ENCODE data around the gene C11orf68. TPM values are rescaled to one million over a fixed set of nuclear protein-coding genes. Genes with fewer than 3 reads are reported as not detected.

C11orf68 gene
- total and polyA plus RNA-seq, 5 donors from 2014 or later = 21.6 to 90.7 (median 83.3) TPM

DNA sequence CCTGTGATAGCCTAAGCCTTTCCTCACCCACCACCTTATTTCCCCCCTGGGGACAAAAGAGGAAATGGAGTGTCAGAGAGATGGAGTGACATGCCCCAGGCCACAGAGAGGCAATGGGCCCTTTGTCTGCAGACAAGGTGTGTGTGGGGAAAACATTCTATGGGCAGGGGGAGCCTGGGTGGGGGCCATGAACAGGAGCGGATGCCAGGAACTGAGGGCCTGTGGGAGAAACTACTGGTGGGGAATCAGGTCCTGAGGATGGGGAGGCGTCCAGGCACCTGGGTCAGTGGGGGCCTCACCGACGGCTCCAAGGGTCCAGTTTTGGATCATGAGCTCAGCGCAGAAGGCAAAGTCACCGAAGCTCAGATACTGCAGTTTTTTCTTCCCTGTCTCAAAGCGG lies 33.6 kb downstream of the C11orf68 start:
- peak overlapping the region in 2 of 3 donors; percentile 69 to 74 for H3K27ac Mint-ChIP-seq
- Histone ChIP-seq H3K27ac (ENCODE audit: insufficient read depth, low read length, poor library complexity, severe bottlenecking) (no peak overlapping the region), H3K36me3 (ENCODE audit: control insufficient read depth, insufficient read depth, low read length) (peaks cover 19% of the 10 kb centered on the region), H3K27me3 (ENCODE audit: control insufficient read depth, insufficient read depth, low read length) (no peaks in the 10 kb centered on the region), H3K4me3 (ENCODE audit: low read depth, low read length) (no peak overlapping the region), H3K4me1 (ENCODE audit: control insufficient read depth, insufficient read depth, low read length, poor library complexity, severe bottlenecking) (peaks cover 41% of the 10 kb centered on the region), H3K9me3 (ENCODE audit: control insufficient read depth in 2 of 2, low read length in 2 of 2) (no peaks in the 10 kb centered on the region)
- peak overlapping the region in 1 of 4 donors; percentile 16 for H3K4me3 Mint-ChIP-seq
- H3K9me3 Mint-ChIP-seq = no peaks in the 10 kb centered on the region
- peaks cover 13% of the 10 kb centered on the region for H3K36me3 Mint-ChIP-seq
- H3K27me3 Mint-ChIP-seq = peaks cover 4% of the 10 kb centered on the region
- DNase-seq (no peak), ATAC-seq (ENCODE audit: low read depth in 2 of 2) (no peak)
- peaks cover 12 to 68% (median 46%) of the 10 kb centered on the region in 4 donors for H3K4me1 Mint-ChIP-seq

DNA sequence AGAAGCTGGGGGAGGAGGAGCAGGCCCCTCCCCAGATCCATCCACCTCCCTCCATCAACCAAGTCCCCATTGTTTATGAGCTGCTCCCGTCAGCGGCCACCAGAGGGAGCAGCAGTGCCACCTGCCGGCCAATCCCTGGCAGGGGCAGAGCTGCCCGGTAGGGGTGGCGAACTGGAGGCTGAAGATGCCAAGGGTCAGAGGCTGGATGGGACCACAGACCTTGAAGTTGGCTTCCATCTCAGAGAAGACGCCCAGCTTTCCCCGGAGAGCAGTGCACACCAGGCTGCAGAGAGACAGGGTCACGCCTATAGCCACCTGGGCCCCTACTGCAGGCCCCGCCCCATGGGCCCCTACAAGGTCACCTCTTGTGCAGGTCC lies 34.2 kb downstream of the C11orf68 start:
- DNase-seq (peak; percentile 72 to 83 (median 81)), ATAC-seq (ENCODE audit: low read depth in 2 of 2) (peak; percentile 47 to 53)
- Mint-ChIP-seq H3K4me3 (peak overlapping the region; percentile 48 to 81 (median 68)), H3K9me3 (no peaks in the 10 kb centered on the region), H3K27me3 (no peaks in the 10 kb centered on the region), H3K36me3 (peaks cover 13% of the 10 kb centered on the region), H3K4me1 (peaks cover 7 to 68% (median 42%) of the 10 kb centered on the region in 4 donors), H3K27ac (peak overlapping the region; percentile 56 to 78 (median 69))
- Histone ChIP-seq H3K4me3 (ENCODE audit: low read depth, low read length) (no peak overlapping the region), H3K27ac (ENCODE audit: insufficient read depth, low read length, poor library complexity, severe bottlenecking) (no peak overlapping the region), H3K9me3 (ENCODE audit: control insufficient read depth in 2 of 2, low read length in 2 of 2) (no peaks in the 10 kb centered on the region), H3K36me3 (ENCODE audit: control insufficient read depth, insufficient read depth, low read length) (peaks cover 19% of the 10 kb centered on the region), H3K27me3 (ENCODE audit: control insufficient read depth, insufficient read depth, low read length) (no peaks in the 10 kb centered on the region), H3K4me1 (ENCODE audit: control insufficient read depth, insufficient read depth, low read length, poor library complexity, severe bottlenecking) (peaks cover 40% of the 10 kb centered on the region)

GRCh38 chr11:65883786-65884715 lies 34.8 kb downstream of the C11orf68 start:
- Histone ChIP-seq H3K4me3 (ENCODE audit: low read depth, low read length) (no peak overlapping the region), H3K36me3 (ENCODE audit: control insufficient read depth, insufficient read depth, low read length) (peaks cover 19% of the 10 kb centered on the region), H3K9me3 (ENCODE audit: control insufficient read depth in 2 of 2, low read length in 2 of 2) (no peaks in the 10 kb centered on the region), H3K27me3 (ENCODE audit: control insufficient read depth, insufficient read depth, low read length) (no peaks in the 10 kb centered on the region), H3K27ac (ENCODE audit: insufficient read depth, low read length, poor library complexity, severe bottlenecking) (no peak overlapping the region), H3K4me1 (ENCODE audit: control insufficient read depth, insufficient read depth, low read length, poor library complexity, severe bottlenecking) (peaks cover 40% of the 10 kb centered on the region)
- no peaks in the 10 kb centered on the region for H3K27me3 Mint-ChIP-seq
- H3K4me3 Mint-ChIP-seq = peak overlapping the region in 3 of 4 donors; percentile 41 to 81 (median 71)
- ATAC-seq (ENCODE audit: low read depth in 2 of 2) = no peak
- peaks cover 13% of the 10 kb centered on the region for H3K36me3 Mint-ChIP-seq
- H3K4me1 Mint-ChIP-seq = peaks cover under 1 to 68% (median 40%) of the 10 kb centered on the region in 4 donors
- no peaks in the 10 kb centered on the region for H3K9me3 Mint-ChIP-seq
- H3K27ac Mint-ChIP-seq = peak overlapping the region; percentile 56 to 78 (median 69)
- DNase-seq = no peak

GRCh38 chr11:65883058-65883761 lies 35.7 kb downstream of the C11orf68 start:
- ATAC-seq (ENCODE audit: low read depth in 2 of 2) (no peak), DNase-seq (no peak)
- H3K36me3 Mint-ChIP-seq = peaks cover 13% of the 10 kb centered on the region
- Histone ChIP-seq H3K4me1 (ENCODE audit: control insufficient read depth, insufficient read depth, low read length, poor library complexity, severe bottlenecking) (peaks cover 40% of the 10 kb centered on the region), H3K9me3 (ENCODE audit: control insufficient read depth in 2 of 2, low read length in 2 of 2) (no peaks in the 10 kb centered on the region), H3K27ac (ENCODE audit: insufficient read depth, low read length, poor library complexity, severe bottlenecking) (no peak overlapping the region), H3K27me3 (ENCODE audit: control insufficient read depth, insufficient read depth, low read length) (no peaks in the 10 kb centered on the region), H3K4me3 (ENCODE audit: low read depth, low read length) (no peak overlapping the region), H3K36me3 (ENCODE audit: control insufficient read depth, insufficient read depth, low read length) (peaks cover 19% of the 10 kb centered on the region)
- no peaks in the 10 kb centered on the region for H3K27me3 Mint-ChIP-seq
- no peak overlapping the region for H3K27ac Mint-ChIP-seq
- H3K9me3 Mint-ChIP-seq = no peaks in the 10 kb centered on the region
- peak overlapping the region in 2 of 4 donors; percentile 54 to 58 for H3K4me3 Mint-ChIP-seq
- H3K4me1 Mint-ChIP-seq = peaks cover 0 to 66% (median 34%) of the 10 kb centered on the region in 4 donors

GRCh38 chr11:65882120-65883057 lies 36.5 kb downstream of the C11orf68 start:
- peaks cover 13% of the 10 kb centered on the region for H3K36me3 Mint-ChIP-seq
- no peaks in the 10 kb centered on the region for H3K9me3 ChIP-seq (ENCODE audit: control insufficient read depth in 2 of 2, low read length in 2 of 2)
- H3K9me3 Mint-ChIP-seq = no peaks in the 10 kb centered on the region
- H3K4me3 ChIP-seq (ENCODE audit: low read depth, low read length) = no peak overlapping the region
- H3K36me3 ChIP-seq (ENCODE audit: control insufficient read depth, insufficient read depth, low read length) = peaks cover 19% of the 10 kb centered on the region
- peak overlapping the region in 1 of 4 donors; percentile 29 for H3K4me3 Mint-ChIP-seq
- no peak for ATAC-seq (ENCODE audit: low read depth in 2 of 2)
- DNase-seq = no peak
- H3K27me3 Mint-ChIP-seq = no peaks in the 10 kb centered on the region
- no peaks in the 10 kb centered on the region for H3K27me3 ChIP-seq (ENCODE audit: control insufficient read depth, insufficient read depth, low read length)
- H3K4me1 Mint-ChIP-seq = peaks cover 0 to 61% (median 30%) of the 10 kb centered on the region in 4 donors
- no peak overlapping the region for H3K27ac ChIP-seq (ENCODE audit: insufficient read depth, low read length, poor library complexity, severe bottlenecking)
- H3K27ac Mint-ChIP-seq = peak overlapping the region in 1 of 3 donors; percentile 38
- peaks cover 33% of the 10 kb centered on the region for H3K4me1 ChIP-seq (ENCODE audit: control insufficient read depth, insufficient read depth, low read length, poor library complexity, severe bottlenecking)

DNA sequence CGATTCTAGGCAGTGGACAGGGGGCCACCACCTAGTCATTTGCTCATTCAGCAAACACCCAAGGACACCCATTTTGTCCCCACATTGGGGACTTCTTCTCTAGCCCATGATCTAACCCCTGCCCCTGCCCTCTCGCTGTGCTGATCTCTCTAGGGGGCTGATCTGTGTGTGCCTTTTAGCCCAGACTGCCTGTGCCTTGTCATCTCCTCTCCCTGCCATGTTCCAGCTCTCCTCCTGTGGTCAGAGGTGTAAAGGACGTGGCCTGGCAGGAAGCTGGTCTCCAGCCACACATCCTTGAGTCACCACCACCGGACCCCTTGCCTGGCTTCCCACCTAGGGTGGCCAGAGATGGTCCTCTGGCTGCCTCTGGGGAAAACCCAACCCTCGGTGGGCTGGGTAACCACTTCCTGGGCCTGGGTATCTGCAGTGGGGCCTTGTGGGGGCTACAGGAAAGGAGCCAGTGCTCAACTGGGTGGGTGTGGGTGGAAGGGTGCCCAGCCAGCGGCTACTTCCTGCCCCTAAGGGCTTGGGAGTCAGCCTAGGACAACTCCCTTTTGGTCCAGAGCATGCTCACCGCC lies 37.9 kb downstream of the C11orf68 start:
- Histone ChIP-seq H3K4me3 (ENCODE audit: low read depth, low read length) (no peak overlapping the region), H3K4me1 (ENCODE audit: control insufficient read depth, insufficient read depth, low read length, poor library complexity, severe bottlenecking) (peaks cover 33% of the 10 kb centered on the region), H3K36me3 (ENCODE audit: control insufficient read depth, insufficient read depth, low read length) (peaks cover 19% of the 10 kb centered on the region), H3K27ac (ENCODE audit: insufficient read depth, low read length, poor library complexity, severe bottlenecking) (no peak overlapping the region), H3K9me3 (ENCODE audit: control insufficient read depth in 2 of 2, low read length in 2 of 2) (no peaks in the 10 kb centered on the region), H3K27me3 (ENCODE audit: control insufficient read depth, insufficient read depth, low read length) (no peaks in the 10 kb centered on the region)
- peaks cover 0 to 53% (median 23%) of the 10 kb centered on the region in 4 donors for H3K4me1 Mint-ChIP-seq
- no peak for ATAC-seq (ENCODE audit: low read depth in 2 of 2)
- no peaks in the 10 kb centered on the region for H3K9me3 Mint-ChIP-seq
- H3K4me3 Mint-ChIP-seq = peak overlapping the region in 2 of 4 donors; percentile 41 to 56
- DNase-seq = no peak
- H3K27me3 Mint-ChIP-seq = no peaks in the 10 kb centered on the region
- peak overlapping the region in 2 of 3 donors; percentile 21 to 69 for H3K27ac Mint-ChIP-seq
- peaks cover 9% of the 10 kb centered on the region for H3K36me3 Mint-ChIP-seq

DNA sequence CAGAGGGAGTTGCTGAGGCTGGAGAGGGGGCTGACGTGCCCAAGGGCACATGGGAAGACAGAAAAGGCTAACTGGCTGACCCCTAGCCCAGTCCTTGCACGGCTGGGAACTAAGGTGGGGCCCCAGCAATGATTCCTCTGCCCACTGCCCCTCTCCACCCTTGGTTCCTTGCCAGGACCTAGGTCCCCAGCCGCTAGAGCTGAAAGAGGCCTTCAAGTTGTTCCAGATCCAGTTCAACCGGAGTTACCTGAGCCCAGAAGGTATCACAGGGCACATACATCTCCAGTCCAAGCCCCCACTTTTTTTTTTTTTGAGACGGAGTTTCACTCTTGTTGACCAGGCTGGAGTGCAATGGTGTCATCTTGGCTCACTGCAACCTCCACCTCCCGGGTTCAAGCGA lies 38.8 kb downstream of the C11orf68 start:
- Histone ChIP-seq H3K36me3 (ENCODE audit: control insufficient read depth, insufficient read depth, low read length) (peaks cover 14% of the 10 kb centered on the region), H3K9me3 (ENCODE audit: control insufficient read depth in 2 of 2, low read length in 2 of 2) (no peaks in the 10 kb centered on the region), H3K4me1 (ENCODE audit: control insufficient read depth, insufficient read depth, low read length, poor library complexity, severe bottlenecking) (peaks cover 32% of the 10 kb centered on the region), H3K27me3 (ENCODE audit: control insufficient read depth, insufficient read depth, low read length) (no peaks in the 10 kb centered on the region), H3K27ac (ENCODE audit: insufficient read depth, low read length, poor library complexity, severe bottlenecking) (peak overlapping the region; percentile 33), H3K4me3 (ENCODE audit: low read depth, low read length) (no peak overlapping the region)
- ATAC-seq (ENCODE audit: low read depth in 2 of 2) (no peak), DNase-seq (no peak)
- Mint-ChIP-seq H3K9me3 (no peaks in the 10 kb centered on the region), H3K27me3 (no peaks in the 10 kb centered on the region), H3K4me1 (peaks cover 0 to 49% (median 20%) of the 10 kb centered on the region in 4 donors), H3K36me3 (peaks cover 9% of the 10 kb centered on the region), H3K27ac (peak overlapping the region in 2 of 3 donors; percentile 12 to 36), H3K4me3 (no peak overlapping the region)

Data from CD4-positive, CD25-positive, alpha-beta regulatory T cell (primary cell).